SU-DHL-6 (cell line): ENCODE measurements around the gene TMED10.

Experiments used
- CTCF ChIP-seq: fragments of 200-600 bp; sonication (generic); IDR thresholded peaks from one replicate; pipeline ENCODE4 v1.5.1; 2017; ENCODE audit warnings: antibody characterized with exemption, mild to moderate bottlenecking, low read length, moderate library complexity; ENCODE audit not compliant: insufficient read depth, poor library complexity, severe bottlenecking
- EZH2phosphoT487 ChIP-seq: fragments of 200-600 bp; sonication (generic), shearing (Covaris generic); conservative IDR thresholded peaks from 2 replicates; pipeline ENCODE4 v1.6.1; 2018; ENCODE audit warnings: mild to moderate bottlenecking, antibody characterized with exemption, low read length, moderate library complexity, mixed read lengths

- no peak for TF ChIP-seq CTCF
- no peak for TF ChIP-seq EZH2phosphoT487
Observed at GRCh38 chr14:75120541-75121291, 55.7 kb downstream of the TMED10 start.
